SK-N-SH (cell line): Measurements from ENCODE around the gene ZNF217. TPM values are rescaled to one million over a fixed set of nuclear protein-coding genes. Genes with fewer than 3 reads are reported as not detected.

Experiments
- CTCF ChIA-PET: fragments of 300-600, 350-600 bp; formaldehyde crosslinking; extraction: SDS; loops from one replicate; lab custom pipeline; 2021; lab: Yijun Ruan, JAX
- POLR2A ChIA-PET: fragments of 350-600 bp; sonication (Branson Sonifier 250); formaldehyde crosslinking; extraction: SDS; loops from one replicate; lab custom pipeline; 2020; ENCODE audit warnings: antibody characterized with exemption, inconsistent platforms; lab: Yijun Ruan, JAX
- DNase-seq: peaks from one replicate; pipeline ENCODE4 v3.0.0; 2012
- H2AFZ ChIP-seq: fragments of 200-600 bp; sonication (generic); 2 replicates; pipeline ENCODE4 v1.8.1; 2016; ENCODE audit warnings: antibody characterized with exemption, mild to moderate bottlenecking, low read depth
- H3F3A ChIP-seq: fragments of 200-600 bp; sonication (generic); replicated peaks from 2 replicates; pipeline ENCODE3; 2016; ENCODE audit warnings: antibody characterized with exemption, mild to moderate bottlenecking; ENCODE audit not compliant: insufficient read depth
- H3K27ac ChIP-seq, 2 experiments: fragments of 200-500 bp in 1 of 2; fragments of 200-600 bp in 1 of 2; sonication (Bioruptor generic) in 1 of 2; sonication (generic), shearing (Covaris generic) in 1 of 2; 2 replicates each; pipeline versions ENCODE4 v1.5.1 to v1.6.1; 2014 to 2016; ENCODE audit warnings: low read depth in 2 of 2, inconsistent platforms in 1 of 2, low read length in 1 of 2, mild to moderate bottlenecking in 1 of 2, mixed read lengths in 1 of 2
- H3K27me3 ChIP-seq: fragments of 200-600 bp; sonication (generic), shearing (Covaris generic); 2 replicates; pipeline ENCODE4 v1.6.1; 2016; ENCODE audit warnings: mixed run types; ENCODE audit not compliant: insufficient read depth
- H3K36me3 ChIP-seq, 2 experiments: fragments of 200-500 bp in 1 of 2; fragments of 200-600 bp in 1 of 2; sonication (Bioruptor generic) in 1 of 2; sonication (generic) in 1 of 2; replicated peaks in 1 of 2; 2 replicates each; pipeline versions ENCODE3 to v1.5.1; 2014 to 2016; ENCODE audit warnings: low read length in 1 of 2, mild to moderate bottlenecking in 1 of 2; ENCODE audit not compliant: insufficient read depth in 2 of 2, control insufficient read depth in 1 of 2
- H3K4me1 ChIP-seq, 2 experiments: fragments of 200-500 bp in 1 of 2; fragments of 200-600 bp in 1 of 2; sonication (Bioruptor generic) in 1 of 2; sonication (generic), shearing (Covaris generic) in 1 of 2; 2 replicates each; pipeline versions ENCODE4 v1.5.1 to v1.6.1; 2014 to 2016; ENCODE audit warnings: low read depth in 1 of 2, low read length in 1 of 2, mixed run types in 1 of 2; ENCODE audit not compliant: insufficient read depth in 2 of 2, control insufficient read depth in 1 of 2
- H3K4me2 ChIP-seq: fragments of 200-600 bp; sonication (generic), shearing (Covaris generic); 2 replicates; pipeline ENCODE4 v1.6.1; 2017; ENCODE audit warnings: mixed run types
- H3K4me3 ChIP-seq, 2 experiments: fragments of 200-500 bp in 1 of 2; fragments of 200-600 bp in 1 of 2; sonication (Bioruptor generic) in 1 of 2; sonication (generic), shearing (Covaris generic) in 1 of 2; 2 replicates each; pipeline versions ENCODE4 v1.5.1 to v1.8.1; 2014 to 2016; ENCODE audit warnings: low read depth in 2 of 2, inconsistent platforms in 1 of 2, low read length in 1 of 2, mild to moderate bottlenecking in 1 of 2, mixed read lengths in 1 of 2, moderate library complexity in 1 of 2
- H3K79me2 ChIP-seq: fragments of 200-600 bp; sonication (generic); 2 replicates; pipeline ENCODE4 v1.8.1; 2017; ENCODE audit warnings: mild to moderate bottlenecking; ENCODE audit not compliant: insufficient read depth
- H3K9ac ChIP-seq: fragments of 200-600 bp; sonication (generic); 2 replicates; pipeline ENCODE4 v1.6.1; 2017; ENCODE audit warnings: mixed run types
- H3K9me2 ChIP-seq: fragments of 200-600 bp; sonication (generic); 2 replicates; pipeline ENCODE4 v1.6.1; 2017; ENCODE audit warnings: mixed run types
- H3K9me3 ChIP-seq: fragments of 200-600 bp; sonication (generic); 2 replicates; pipeline ENCODE4 v1.6.1; 2017; ENCODE audit warnings: mixed run types, mild to moderate bottlenecking, moderate library complexity
- H4K20me1 ChIP-seq: fragments of 200-600 bp; sonication (generic); 2 replicates; pipeline ENCODE4 v1.6.1; 2017; ENCODE audit warnings: mild to moderate bottlenecking, mixed run types; ENCODE audit not compliant: insufficient read depth
- EZH2phosphoT487 ChIP-seq: fragments of 200-600 bp; sonication (generic); IDR thresholded peaks from 2 replicates; pipeline ENCODE4 v1.6.1; 2017; ENCODE audit warnings: low read depth, mixed run types, mild to moderate bottlenecking, antibody characterized with exemption, moderate library complexity, borderline replicate concordance
- GATA2 ChIP-seq: sonication (generic); formaldehyde crosslinking; IDR thresholded peaks from 2 replicates; pipeline ENCODE4 v1.5.0; 2020; ENCODE audit warnings: mild to moderate bottlenecking, missing genetic modification reagents
- IRF3 ChIP-seq: fragments of 150-350 bp; IDR thresholded peaks from 2 replicates; pipeline ENCODE4 v1.6.1; 2016; ENCODE audit warnings: mild to moderate bottlenecking, low read depth, low read length
- MAX ChIP-seq: IDR thresholded peaks from 2 replicates; pipeline ENCODE4 v1.4.0; 2012; ENCODE audit warnings: low read depth
- MEF2A ChIP-seq: IDR thresholded peaks from 2 replicates; pipeline ENCODE4 v1.4.0; 2012; ENCODE audit warnings: low read depth, borderline replicate concordance
- NFIC ChIP-seq: IDR thresholded peaks from 2 replicates; pipeline ENCODE4 v1.4.0; 2012; ENCODE audit warnings: borderline replicate concordance
- NRF1 ChIP-seq: IDR thresholded peaks from 2 replicates; pipeline ENCODE4 v1.6.1; 2012; ENCODE audit warnings: low read depth, mild to moderate bottlenecking, low read length
- PBX3 ChIP-seq: IDR thresholded peaks from 2 replicates; pipeline ENCODE4; 2012
- POLR2AphosphoS5 ChIP-seq: IDR thresholded peaks from 2 replicates; pipeline ENCODE4 v1.6.1; 2012; ENCODE audit warnings: low read depth, low read length
- REST ChIP-seq: IDR thresholded peaks from 2 replicates; pipeline ENCODE4 v1.6.1; 2012; ENCODE audit warnings: mild to moderate bottlenecking, low read depth, low read length, moderate library complexity
- SMC3 ChIP-seq: IDR thresholded peaks from 2 replicates; pipeline ENCODE4 v1.6.1; 2012; ENCODE audit warnings: low read depth, low read length, improper control_type of control experiment
- USF2 ChIP-seq: fragments of 150-350 bp; IDR thresholded peaks from 2 replicates; pipeline ENCODE4 v1.6.1; 2017; ENCODE audit warnings: antibody characterized with exemption, low read length, low read depth, borderline replicate concordance
- ZBTB33 ChIP-seq: IDR thresholded peaks from 2 replicates; pipeline ENCODE4 v1.4.0; 2012; ENCODE audit warnings: low read depth, borderline replicate concordance
- WGBS: methylation state at CpG from one replicate; pipeline ENCODE4 v1.1.6; 2017; ENCODE audit warnings: low lambda C conversion rate; 5-methylcytosine and 5-hydroxymethylcytosine counted together
- polyA plus RNA-seq, 3 experiments: library from polyadenylated mRNA; depleted of rRNA; stranded (reverse); fragments of >200 nt; gene quantifications; 2 replicates each; pipeline ENCODE4 v1.2.3, GENCODE V29; 2012

The ZNF217 gene
- polyA plus RNA-seq, 1 of the 3 experiments (the other 2 are of a cell fraction), result 6.9 TPM

- Histone ChIP-seq H2AFZ (peak overlapping the region; percentile 84), H3K36me3 (no peaks in the 10 kb centered on the region), H3K27ac (peak overlapping the region; percentile 80 to 86), H3K4me1 (peaks cover 3 to 4% of the 10 kb centered on the region in 2 experiments; a peak in 3 of 4 replicates), H3K4me3 (peak overlapping the region; percentile 61 to 80), H3K9me3 (no peaks in the 10 kb centered on the region), H4K20me1 (no peaks in the 10 kb centered on the region), H3F3A (peaks cover 24% of the 10 kb centered on the region), H3K9me2 (no peaks in the 10 kb centered on the region), H3K79me2 (peaks cover 35% of the 10 kb centered on the region), H3K9ac (peak overlapping the region; percentile 95), H3K4me2 (peak overlapping the region; percentile 84), H3K27me3 (no peaks in the 10 kb centered on the region)
- POLR2A ChIA-PET, result interaction anchor here (1.6 to 1.8 kb wide), 2 partner anchors 27 to 141 kb away, joined by 5 read pairs; no protein-coding TSS in a partner anchor
- WGBS, result 37% methylated on average over 7 of the region's 7 CpGs
- CTCF ChIA-PET, result interaction anchor here (1.0 to 2.0 kb wide), 3 partner anchors 17 to 502 kb away, joined by 3 to 14 read pairs (median 3); no protein-coding TSS in a partner anchor
- no peak for DNase-seq
- no peak for TF ChIP-seq EZH2phosphoT487
- TF ChIP-seq REST, result no peak
- TF ChIP-seq PBX3, result no peak
- TF ChIP-seq GATA2 (CRISPR knock-in tag), result no peak
- no peak for TF ChIP-seq NFIC
These were observed 1.4 kb upstream of the ZNF217 start for GRCh38 chr20:53595018-53595378.

GRCh38 chr20:53594068-53595017, 704 bp upstream of the ZNF217 start:
- CTCF ChIA-PET, result interaction anchor here (0.8 to 2.0 kb wide), 9 partner anchors 8 to 502 kb away, joined by 3 to 14 read pairs (median 3); no protein-coding TSS in a partner anchor
- Histone ChIP-seq H3K4me3 (peak overlapping the region; percentile 76 to 80), H3K9ac (peak overlapping the region; percentile 100), H3K36me3 (no peaks in the 10 kb centered on the region), H2AFZ (peak overlapping the region; percentile 84), H3K9me3 (no peaks in the 10 kb centered on the region), H3K9me2 (no peaks in the 10 kb centered on the region), H3K4me2 (peak overlapping the region; percentile 84), H4K20me1 (no peaks in the 10 kb centered on the region), H3K27ac (peak overlapping the region; percentile 80 to 86), H3K4me1 (peaks cover 4 to 9% of the 10 kb centered on the region in 2 experiments; a peak in 3 of 4 replicates), H3K79me2 (peaks cover 42% of the 10 kb centered on the region), H3K27me3 (no peaks in the 10 kb centered on the region), H3F3A (peaks cover 24% of the 10 kb centered on the region)
- POLR2A ChIA-PET, result interaction anchor here (1.2 to 1.8 kb wide), 5 partner anchors 28 to 347 kb away, joined by 3 to 7 read pairs (median 5); no protein-coding TSS in a partner anchor
- peak; percentile 92 for DNase-seq
- 2% methylated on average over 25 of the region's 110 CpGs for WGBS
- TF ChIP-seq EZH2phosphoT487 (no peak), USF2 (no peak), SMC3 (no peak), NRF1 (peak; percentile 67), GATA2 (CRISPR knock-in tag) (no peak), IRF3 (no peak), MAX (peak; percentile 10; the same call in 1 of the 2 replicates), POLR2AphosphoS5 (peak; percentile 44; the same call in 1 of the 2 replicates), ZBTB33 (no peak), MEF2A (peak; percentile 28; the same call in 1 of the 2 replicates)
